Endothelial cell of umbilical vein (primary cell): ENCODE results near the gene TMEM164. TPM values are rescaled to one million over a fixed set of nuclear protein-coding genes. Genes with fewer than 3 reads are reported as not detected.

ENCODE experiments used
- BruUV-seq: library from RNA; stranded (reverse); fragments of 400-500 nt; replicated peaks from 2 replicates; lab custom pipeline; 2021; lab: Mats Ljungman, UMichigan
- CTCF ChIA-PET: fragments of 300-600, 350-600 bp; sonication (Branson Sonifier 250); formaldehyde crosslinking; loops from one replicate; lab custom pipeline; 2021; ENCODE audit warnings: antibody characterized with exemption, inconsistent platforms; lab: Charles Lee
- POLR2A ChIA-PET: fragments of 300-600, 350-600 bp; sonication (Branson Sonifier 250); formaldehyde crosslinking; loops from one replicate; lab custom pipeline; 2021; ENCODE audit warnings: antibody characterized with exemption, inconsistent platforms; lab: Charles Lee
- DNase-seq: peaks from one replicate; pipeline ENCODE4 v3.0.0-alpha.2; 2011; ENCODE audit warnings: low read depth, low spot score
- FAIRE-seq: peaks from 2 replicates; lab custom pipeline; 2011; peaks lifted over from hg19 to GRCh38; lab: Jason Lieb, UNC
- H2AFZ ChIP-seq: 2 replicates; pipeline ENCODE4 v1.6.0; 2012; ENCODE audit warnings: low read depth, low read length, control low read depth, inconsistent platforms
- H3K27ac ChIP-seq: 2 replicates; pipeline ENCODE4 v1.5.1; 2011; ENCODE audit warnings: low read depth, mild to moderate bottlenecking, control low read depth, low read length, moderate library complexity; ENCODE audit not compliant: insufficient read depth
- H3K27me3 ChIP-seq, 2 experiments: 2 replicates each; pipeline versions ENCODE4 v1.6.0 to v1.6.1; 2011; ENCODE audit warnings: low read length in 2 of 2, mixed read lengths in 1 of 2; ENCODE audit not compliant: control insufficient read depth in 2 of 2, insufficient read depth in 2 of 2
- H3K36me3 ChIP-seq, 2 experiments: 2 replicates in 1 of 2; 3 replicates in 1 of 2; pipeline ENCODE4 v1.5.1; 2011; ENCODE audit warnings: low read length in 2 of 2, mild to moderate bottlenecking in 1 of 2, moderate library complexity in 1 of 2; ENCODE audit not compliant: control insufficient read depth in 2 of 2, insufficient read depth in 2 of 2; ENCODE audit errors: extremely low read depth in 1 of 2
- H3K4me1 ChIP-seq: 3 replicates; pipeline ENCODE4 v1.5.1; 2011; ENCODE audit warnings: mild to moderate bottlenecking, low read length; ENCODE audit not compliant: control insufficient read depth, insufficient read depth; ENCODE audit errors: extremely low read depth
- H3K4me2 ChIP-seq: 2 replicates; pipeline ENCODE4 v1.6.1; 2011; ENCODE audit warnings: low read length, control low read depth, mixed read lengths; ENCODE audit not compliant: insufficient read depth
- H3K4me3 ChIP-seq, 3 experiments: fragments of 200-600 bp in 1 of 3; sonication (generic), shearing (Covaris generic) in 1 of 3; replicated peaks in 1 of 3; 2 replicates each; pipeline ENCODE4 v1.5.1; 2011 to 2016; ENCODE audit warnings: control low read depth in 3 of 3, low read length in 3 of 3, mild to moderate bottlenecking in 2 of 3, inconsistent platforms in 1 of 3, low read depth in 1 of 3, moderate library complexity in 1 of 3; ENCODE audit not compliant: insufficient read depth in 1 of 3
- H3K79me2 ChIP-seq: 2 replicates; pipeline ENCODE4 v1.6.0; 2012; ENCODE audit warnings: low read length, inconsistent platforms; ENCODE audit not compliant: control insufficient read depth, insufficient read depth
- H3K9ac ChIP-seq: replicated peaks from 2 replicates; pipeline ENCODE3; 2011; ENCODE audit warnings: low read length, control low read depth; ENCODE audit not compliant: insufficient read depth; ENCODE audit errors: extremely low read depth
- H3K9me1 ChIP-seq: replicated peaks from 3 replicates; pipeline ENCODE4 v1.6.0; 2011; ENCODE audit warnings: mild to moderate bottlenecking, low read length; ENCODE audit not compliant: control insufficient read depth, insufficient read depth; ENCODE audit errors: extremely low read depth
- H3K9me3 ChIP-seq: replicated peaks from 2 replicates; pipeline ENCODE4 v1.5.1; 2012; ENCODE audit warnings: low read length, inconsistent platforms; ENCODE audit not compliant: control insufficient read depth, insufficient read depth
- H4K20me1 ChIP-seq: replicated peaks from 2 replicates; pipeline ENCODE3; 2011; ENCODE audit warnings: mild to moderate bottlenecking, low read length; ENCODE audit not compliant: control insufficient read depth, insufficient read depth; ENCODE audit errors: extremely low read depth
- EZH2 ChIP-seq: IDR thresholded peaks from 2 replicates; pipeline ENCODE4 v1.6.1; 2012; ENCODE audit warnings: borderline replicate concordance, low read depth, mild to moderate bottlenecking, moderate library complexity, low read length, inconsistent platforms; ENCODE audit not compliant: severe bottlenecking
- FOS ChIP-seq: IDR thresholded peaks from 2 replicates; pipeline ENCODE4 v1.6.1; 2011; ENCODE audit warnings: mild to moderate bottlenecking, low read length, moderate library complexity, borderline replicate concordance; ENCODE audit not compliant: insufficient read depth
- GATA2 ChIP-seq: IDR thresholded peaks from 2 replicates; pipeline ENCODE4 v1.7.0; 2011; ENCODE audit warnings: low read depth, mild to moderate bottlenecking, moderate library complexity, mixed read lengths, low read length; ENCODE audit not compliant: insufficient read length, insufficient read depth
- JUN ChIP-seq: IDR thresholded peaks from 2 replicates; pipeline ENCODE4 v1.6.1; 2011; ENCODE audit warnings: borderline replicate concordance, low read depth; ENCODE audit not compliant: insufficient read length, insufficient read depth
- MYC ChIP-seq: IDR thresholded peaks from one replicate; pipeline ENCODE4 v1.6.1; 2011; ENCODE audit warnings: mild to moderate bottlenecking, low read depth, low read length
- POLR2A ChIP-seq: IDR thresholded peaks from 2 replicates; pipeline ENCODE4 v1.6.1; 2012; ENCODE audit warnings: low read depth, mild to moderate bottlenecking, control low read depth, low read length
- POLR2AphosphoS5 ChIP-seq: IDR thresholded peaks from 2 replicates; pipeline ENCODE4 v1.6.1; 2012; ENCODE audit warnings: low read depth, mild to moderate bottlenecking, control low read depth, low read length, moderate library complexity; ENCODE audit not compliant: insufficient read depth
- dilution Hi-C: fragments of 300-500 bp; cut with MboI; formaldehyde crosslinking; loops from one replicate; pipeline ENCODE4 v1.15.0; 2019; ENCODE audit warnings: low sequenced_read_pairs; ENCODE audit not compliant: extremely low pct_ligation_motif_present
- intact Hi-C: fragments of 100-400 bp; cut with micrococcal nuclease; formaldehyde crosslinking; loops from one replicate; pipeline ENCODE4 v1.10.0; 2022
- polyA plus RNA-seq, 4 experiments: library from polyadenylated mRNA; depleted of rRNA in 3 of 4; stranded (reverse) in 3 of 4; unstranded in 1 of 4; fragments of >200 nt; gene quantifications; 2 replicates each; pipeline versions ENCODE4 v1.2.1 to v1.2.3, GENCODE V29; 2011 to 2012; ENCODE audit warnings: missing spikeins in 1 of 4
- total RNA-seq: library from RNA; stranded (reverse); gene quantifications from 2 replicates; pipeline ENCODE4 v1.2.3, GENCODE V29; 2021
- TF ChIP-seq, protein P1 (sequence below): IDR thresholded peaks from 2 replicates; pipeline ENCODE4 v1.6.1; 2011; ENCODE audit not compliant: insufficient read depth, insufficient read length
- TF ChIP-seq, protein P2 (sequence below), 2 donors: IDR thresholded peaks; 1 replicate in 1 of 2; 2 replicates in 1 of 2; pipeline ENCODE4 v1.5.1; 2011; ENCODE audit warnings: low read length in 2 of 2, mild to moderate bottlenecking in 2 of 2, moderate library complexity in 2 of 2, control low read depth in 1 of 2, inconsistent platforms in 1 of 2, low read depth in 1 of 2; ENCODE audit not compliant: insufficient read depth in 1 of 2; ENCODE audit errors: extremely low read depth in 1 of 2

TMEM164 gene
- total and polyA plus RNA-seq, 2 donors (not counting 3 experiments of a cell fraction or from before 2014, with no cell fraction given), result 12.8 to 22.2 TPM

DNA sequence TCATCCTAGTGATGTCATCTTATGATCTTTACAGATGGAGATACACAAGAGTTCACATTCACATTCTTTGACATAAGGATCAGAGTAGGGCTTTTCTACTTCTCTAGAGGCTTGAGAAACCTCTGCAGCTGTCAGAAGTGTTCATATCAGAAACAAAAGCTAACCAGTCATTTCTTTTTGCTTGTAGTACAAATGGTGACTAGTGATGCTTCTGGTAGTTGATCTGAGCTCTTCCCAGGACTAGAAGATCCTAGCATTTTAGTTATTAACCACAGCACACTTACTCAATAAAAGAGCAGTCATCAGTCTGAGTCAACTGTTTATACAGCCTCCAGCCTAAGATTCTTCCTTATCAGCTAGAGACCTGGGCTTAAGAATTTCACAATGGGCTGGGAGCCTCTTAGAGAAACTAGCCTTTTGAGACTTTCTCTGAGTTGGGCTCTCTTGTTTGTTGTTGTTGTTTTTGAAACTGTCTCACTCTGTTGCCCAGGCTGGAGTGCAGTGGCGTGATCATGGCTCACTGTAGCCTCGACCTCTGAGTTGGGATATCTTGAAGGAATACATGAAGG lies 84.1 kb downstream of the TMEM164 start:
- ChIA-PET CTCF (interaction anchor here (1.3 to 1.6 kb wide), 3 partner anchors 41 to 59 kb away, joined by 3 to 7 read pairs (median 7); no protein-coding TSS in a partner anchor), POLR2A (no interaction called here)
- no peak overlapping the region for H2AFZ ChIP-seq
- dilution Hi-C loops, result no loop called here
- no peaks in the 10 kb centered on the region for H3K27me3 ChIP-seq
- H3K4me2 ChIP-seq, result peak overlapping the region; percentile 37
- no peaks in the 10 kb centered on the region for H3K36me3 ChIP-seq
- H3K27ac ChIP-seq, result peak overlapping the region; percentile 96
- H3K9me3 ChIP-seq, result no peaks in the 10 kb centered on the region
- no peaks in the 10 kb centered on the region for H4K20me1 ChIP-seq
- peak; percentile 71 for DNase-seq
- BruUV-seq, result TSS peak; percentile 72
- peak overlapping the region in 1 of 3 experiments; percentile 9 for H3K4me3 ChIP-seq
- H3K9ac ChIP-seq, result peak overlapping the region; percentile 82
- H3K9me1 ChIP-seq, result no peaks in the 10 kb centered on the region
- peaks cover 41% of the 10 kb centered on the region for H3K4me1 ChIP-seq
- H3K79me2 ChIP-seq, result no peaks in the 10 kb centered on the region
- TF ChIP-seq, protein P1, sequence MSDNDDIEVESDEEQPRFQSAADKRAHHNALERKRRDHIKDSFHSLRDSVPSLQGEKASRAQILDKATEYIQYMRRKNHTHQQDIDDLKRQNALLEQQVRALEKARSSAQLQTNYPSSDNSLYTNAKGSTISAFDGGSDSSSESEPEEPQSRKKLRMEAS, result no peak
- no peak for TF ChIP-seq EZH2
- no peak for TF ChIP-seq MYC
- TF ChIP-seq POLR2AphosphoS5, result no peak
- peak; percentile 52 for TF ChIP-seq GATA2
- TF ChIP-seq FOS, result peak; percentile 42
- TF ChIP-seq, protein P2, sequence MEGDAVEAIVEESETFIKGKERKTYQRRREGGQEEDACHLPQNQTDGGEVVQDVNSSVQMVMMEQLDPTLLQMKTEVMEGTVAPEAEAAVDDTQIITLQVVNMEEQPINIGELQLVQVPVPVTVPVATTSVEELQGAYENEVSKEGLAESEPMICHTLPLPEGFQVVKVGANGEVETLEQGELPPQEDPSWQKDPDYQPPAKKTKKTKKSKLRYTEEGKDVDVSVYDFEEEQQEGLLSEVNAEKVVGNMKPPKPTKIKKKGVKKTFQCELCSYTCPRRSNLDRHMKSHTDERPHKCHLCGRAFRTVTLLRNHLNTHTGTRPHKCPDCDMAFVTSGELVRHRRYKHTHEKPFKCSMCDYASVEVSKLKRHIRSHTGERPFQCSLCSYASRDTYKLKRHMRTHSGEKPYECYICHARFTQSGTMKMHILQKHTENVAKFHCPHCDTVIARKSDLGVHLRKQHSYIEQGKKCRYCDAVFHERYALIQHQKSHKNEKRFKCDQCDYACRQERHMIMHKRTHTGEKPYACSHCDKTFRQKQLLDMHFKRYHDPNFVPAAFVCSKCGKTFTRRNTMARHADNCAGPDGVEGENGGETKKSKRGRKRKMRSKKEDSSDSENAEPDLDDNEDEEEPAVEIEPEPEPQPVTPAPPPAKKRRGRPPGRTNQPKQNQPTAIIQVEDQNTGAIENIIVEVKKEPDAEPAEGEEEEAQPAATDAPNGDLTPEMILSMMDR (IDR thresholded peaks at IDR 0.05; ENCODE audit: extremely low read depth in 1 of 2, insufficient read depth in 1 of 2, low read depth in 1 of 2, low read length in 2 of 2), result no peak
- TF ChIP-seq POLR2A, result no peak
- peak; percentile 27 for TF ChIP-seq JUN
- FAIRE-seq, result peak; percentile 92
- intact Hi-C loops, result loop anchor here (1.0 to 2.0 kb wide), 3 partner anchors 61 to 132 kb away; no protein-coding TSS in a partner anchor
